SK-N-SH (cell line): ENCODE measurements around the gene SLC41A3.

ENCODE experiments used
- CHD2 ChIP-seq: fragments of 150-350 bp; IDR thresholded peaks from 2 replicates; pipeline ENCODE4 v1.6.1; 2018; ENCODE audit warnings: low read length; ENCODE audit not compliant: partially characterized antibody
- CTCF ChIP-seq: fragments of 200-600 bp; sonication (generic); IDR thresholded peaks from 2 replicates; pipeline ENCODE4 v1.6.1; 2017; ENCODE audit warnings: antibody characterized with exemption, mild to moderate bottlenecking, moderate library complexity
- EP300 ChIP-seq, 2 experiments: IDR thresholded peaks; 2 replicates each; pipeline versions ENCODE4 v1.4.0 to v1.6.1; 2012; ENCODE audit warnings: borderline replicate concordance in 1 of 2, low read depth in 1 of 2, low read length in 1 of 2
- IRF3 ChIP-seq: fragments of 150-350 bp; IDR thresholded peaks from 2 replicates; pipeline ENCODE4 v1.6.1; 2016; ENCODE audit warnings: mild to moderate bottlenecking, low read depth, low read length
- MXI1 ChIP-seq: IDR thresholded peaks from 2 replicates; pipeline ENCODE4 v1.6.1; 2012; ENCODE audit warnings: mild to moderate bottlenecking, low read depth, low read length, improper control_type of control experiment
- NFIC ChIP-seq: IDR thresholded peaks from 2 replicates; pipeline ENCODE4 v1.4.0; 2012; ENCODE audit warnings: borderline replicate concordance
- NRF1 ChIP-seq: IDR thresholded peaks from 2 replicates; pipeline ENCODE4 v1.6.1; 2012; ENCODE audit warnings: low read depth, mild to moderate bottlenecking, low read length
- SMC3 ChIP-seq: IDR thresholded peaks from 2 replicates; pipeline ENCODE4 v1.6.1; 2012; ENCODE audit warnings: low read depth, low read length, improper control_type of control experiment
- TEAD4 ChIP-seq: IDR thresholded peaks from 2 replicates; pipeline ENCODE4 v1.4.0; 2012; ENCODE audit warnings: mild to moderate bottlenecking, borderline replicate concordance; ENCODE audit not compliant: insufficient read depth
- USF2 ChIP-seq: fragments of 150-350 bp; IDR thresholded peaks from 2 replicates; pipeline ENCODE4 v1.6.1; 2017; ENCODE audit warnings: antibody characterized with exemption, low read length, low read depth, borderline replicate concordance

- TF ChIP-seq NFIC (no peak), EP300 (IDR thresholded peaks at IDR 0.05; ENCODE audit: borderline replicate concordance in 1 of 2, low read depth in 1 of 2, low read length in 1 of 2) (no peak), NRF1 (no peak), CTCF (no peak), TEAD4 (no peak), USF2 (no peak), IRF3 (no peak), MXI1 (no peak), CHD2 (no peak), SMC3 (no peak)
Observed at GRCh38 chr3:126015075-126015474, 68.8 kb downstream of the SLC41A3 start.
